HG03103 (cell line): ENCODE results near the gene RALGAPA2.

Experiments
- ATAC-seq: cut with Tn5 transposase; IDR thresholded peaks from one replicate; pipeline ENCODE4 v1.9.1; 2021; ENCODE audit warnings: low read depth; ENCODE audit not compliant: unreplicated experiment

The RALGAPA2 gene

DNA sequence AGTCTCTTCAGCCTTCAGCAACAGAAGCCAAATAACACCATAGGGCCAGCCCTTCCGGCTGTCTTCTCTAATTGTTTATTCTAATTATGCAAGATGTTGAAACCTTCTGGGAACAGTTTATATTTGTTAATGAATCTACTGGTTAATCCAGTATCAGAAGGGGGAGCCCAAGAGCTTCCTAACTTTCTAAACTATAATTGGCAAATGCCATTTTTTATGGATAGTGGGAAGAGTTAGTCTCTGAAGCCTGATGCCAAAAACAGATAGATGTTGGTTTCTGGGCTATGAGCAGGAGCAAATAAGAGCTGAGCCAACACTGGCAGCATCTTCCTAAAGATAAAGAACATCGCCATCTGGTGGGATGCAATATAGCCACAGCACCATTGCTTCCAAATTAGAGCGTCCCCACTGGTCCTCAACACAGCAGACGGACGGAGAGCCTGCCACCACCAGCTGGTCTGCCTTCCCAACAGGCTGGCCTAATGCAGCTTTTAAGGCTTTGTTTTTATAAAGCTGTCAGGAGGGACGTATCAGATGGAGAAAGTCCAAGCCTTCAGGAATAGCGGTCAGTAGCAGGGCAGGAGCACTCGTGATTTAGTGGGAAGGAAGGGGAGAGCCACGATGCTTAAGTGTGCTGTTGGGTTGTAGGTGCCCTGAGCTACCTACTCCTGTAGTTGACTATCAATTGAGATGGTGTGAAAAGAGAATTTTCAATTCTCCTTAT is 118.8 kb downstream of the RALGAPA2 start:
- no peak for ATAC-seq

DNA sequence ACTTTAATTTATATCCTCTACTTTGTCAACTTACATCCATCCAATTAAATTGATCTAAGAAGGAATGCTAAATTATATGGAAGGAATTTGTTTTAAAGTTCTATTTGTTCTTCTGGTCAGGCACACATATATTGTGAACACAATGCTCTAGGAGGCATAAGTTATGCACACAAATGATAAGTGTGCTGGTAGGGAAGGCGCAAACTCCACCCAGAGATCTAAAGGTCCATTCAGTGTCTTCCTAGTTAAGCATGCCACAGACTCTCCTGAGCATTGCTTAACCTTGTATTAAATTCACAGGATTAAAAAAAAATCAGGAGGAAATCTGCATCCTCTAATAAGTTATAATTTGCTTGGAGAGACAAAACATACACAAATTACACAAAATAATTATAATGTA is 127.3 kb downstream of the RALGAPA2 start:
- ATAC-seq: no peak

DNA sequence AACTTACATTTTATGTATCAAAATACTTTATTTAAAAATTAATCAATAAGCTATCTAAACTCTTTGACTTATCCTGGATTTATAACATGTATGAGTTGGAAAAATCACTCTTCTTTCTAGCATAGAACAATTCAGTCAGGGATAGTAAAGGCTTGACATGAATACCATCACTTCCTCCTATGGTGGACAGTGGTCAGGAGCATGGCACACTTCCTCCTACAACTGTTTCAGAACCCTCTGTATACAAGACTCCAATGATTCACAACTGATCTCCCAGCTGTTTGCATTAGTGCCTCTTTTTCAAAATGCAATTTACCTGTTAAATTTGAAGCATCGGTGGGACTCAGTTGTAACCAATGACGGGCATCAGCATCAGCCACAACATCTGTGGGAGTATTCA is 129.7 kb downstream of the RALGAPA2 start:
- ATAC-seq: no peak

DNA sequence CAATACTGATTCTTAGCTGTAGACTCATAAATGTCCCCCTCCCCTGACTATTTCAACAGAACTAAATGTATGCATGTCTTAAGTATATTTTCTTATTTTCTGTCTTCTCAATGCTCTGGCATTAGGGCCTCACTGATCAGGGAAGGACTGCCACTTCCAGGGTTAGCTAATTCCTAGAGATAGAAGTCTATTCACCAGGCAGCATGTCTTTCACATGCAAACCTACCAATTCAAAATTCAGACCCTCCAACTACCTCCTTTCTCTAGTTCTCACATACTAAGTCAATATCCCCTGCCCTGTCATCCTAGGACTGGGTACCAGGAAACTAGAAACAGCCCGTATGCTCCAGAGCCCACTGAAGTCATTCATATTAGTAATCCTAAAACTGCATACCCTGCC is 132.3 kb downstream of the RALGAPA2 start:
- no peak for ATAC-seq

DNA sequence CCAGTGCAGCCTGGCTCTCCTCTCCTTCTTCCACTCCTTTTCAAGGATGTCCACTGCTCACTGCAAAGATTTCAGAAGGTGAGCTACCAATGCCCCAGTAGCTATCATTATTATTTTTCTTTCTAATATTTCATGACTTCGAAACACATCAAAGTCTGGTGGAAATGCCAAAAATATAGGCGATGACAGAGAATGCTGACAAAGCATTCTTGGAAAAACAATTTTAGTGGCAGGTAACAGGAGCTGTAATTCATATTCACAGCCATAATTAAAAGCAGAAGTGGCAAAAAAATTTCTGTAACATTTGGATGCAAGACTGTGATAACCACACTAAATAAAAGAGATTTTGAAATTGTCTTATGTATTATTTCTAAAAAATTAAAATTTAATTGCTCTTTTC is 133.6 kb downstream of the RALGAPA2 start:
- no peak for ATAC-seq

DNA sequence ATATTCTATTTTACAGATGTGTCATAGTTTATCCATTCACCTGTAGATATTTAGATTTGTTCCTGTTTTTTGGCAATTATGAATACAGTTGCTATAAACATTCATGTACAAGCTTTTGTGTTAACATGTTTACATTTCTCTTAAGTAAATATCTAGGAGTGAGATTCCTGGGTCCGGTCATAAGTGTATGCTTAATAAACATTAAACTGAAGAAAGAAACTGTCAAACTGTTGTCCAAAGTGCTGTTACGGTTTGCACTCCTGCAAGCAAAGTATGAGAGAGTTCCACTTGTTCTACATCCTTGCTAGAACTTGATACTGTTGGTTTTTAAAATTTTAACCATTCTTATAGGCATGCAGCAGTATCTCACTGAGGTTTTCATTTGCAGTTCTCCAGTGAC is 138.6 kb downstream of the RALGAPA2 start:
- ATAC-seq: no peak

DNA sequence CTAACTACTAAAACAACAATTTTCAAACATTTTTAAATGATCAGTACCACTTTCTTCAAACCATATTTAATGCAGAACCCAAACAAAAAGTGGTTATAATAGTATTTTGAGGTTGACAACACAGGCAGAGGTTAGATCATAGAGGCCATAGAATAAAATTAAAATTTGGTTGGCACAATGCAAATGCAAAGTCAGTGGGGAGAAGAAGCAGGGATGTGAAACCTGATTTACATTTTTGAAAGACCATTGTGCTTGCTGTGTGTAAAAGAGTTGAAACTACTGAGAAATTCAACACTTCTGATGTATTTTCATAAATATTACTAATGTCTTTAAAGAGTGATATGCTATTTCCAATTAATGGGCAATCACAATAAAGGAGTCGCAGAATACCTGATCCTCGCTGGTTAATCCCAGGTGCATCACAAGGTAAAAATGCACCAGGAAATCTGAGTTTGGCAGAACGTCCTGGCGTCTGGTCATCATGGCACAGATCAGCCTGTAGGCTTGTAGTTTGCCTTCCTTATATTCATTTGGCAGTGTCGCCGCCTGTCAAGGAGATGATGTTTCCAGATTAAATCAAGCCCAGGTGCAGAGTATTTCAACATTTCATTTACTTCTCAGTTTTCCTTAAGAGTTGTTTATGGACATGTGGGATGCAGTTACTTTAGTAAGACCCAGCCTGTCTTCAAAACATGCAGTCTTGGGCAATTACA is 141.2 kb downstream of the RALGAPA2 start:
- no peak for ATAC-seq

DNA sequence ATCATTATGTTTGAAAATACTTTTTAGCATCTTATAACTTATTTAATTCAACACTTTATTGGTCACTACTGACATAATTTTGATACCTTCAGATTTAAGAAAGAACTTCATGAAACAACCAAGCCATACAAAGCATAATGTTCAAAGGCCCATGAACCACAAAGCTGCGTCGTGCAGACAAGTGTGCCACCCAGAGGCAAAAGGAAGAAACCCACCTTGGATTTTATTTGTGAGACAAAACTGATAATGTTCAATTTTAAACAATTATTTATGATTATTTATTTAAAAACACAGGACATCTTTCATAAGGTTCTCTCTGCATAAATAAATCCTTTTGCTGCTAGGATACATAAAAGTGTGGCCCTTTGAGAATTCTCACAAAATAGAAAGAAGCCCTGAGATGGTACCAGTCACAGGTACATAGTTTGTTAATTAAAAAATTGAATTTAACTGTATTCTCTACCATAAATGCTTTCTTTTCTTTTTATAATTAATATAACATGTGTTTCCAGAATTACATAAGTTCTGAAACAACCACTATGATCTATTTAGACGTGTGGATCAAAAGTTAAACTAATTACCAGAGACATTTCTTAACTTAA is 143.7 kb downstream of the RALGAPA2 start:
- ATAC-seq: no peak

DNA sequence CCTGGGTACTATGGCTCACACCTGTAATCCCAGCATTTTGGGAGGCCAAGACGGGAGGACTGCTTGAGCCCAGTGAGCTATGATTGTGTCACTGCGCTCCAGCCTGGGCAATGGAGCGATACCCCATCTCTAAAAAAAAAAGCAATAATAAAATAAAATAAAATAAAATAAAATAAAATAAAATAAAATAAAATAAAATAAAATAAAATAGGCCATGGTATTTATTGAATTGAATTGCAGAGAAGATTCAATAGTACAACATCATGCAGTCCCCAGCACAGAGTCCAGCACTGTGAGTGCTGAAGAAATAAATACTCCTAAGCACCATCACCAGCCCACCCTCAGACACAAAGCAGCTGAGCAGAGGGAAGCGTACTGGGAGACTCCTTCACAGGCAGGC is 144.7 kb downstream of the RALGAPA2 start:
- no peak for ATAC-seq

DNA sequence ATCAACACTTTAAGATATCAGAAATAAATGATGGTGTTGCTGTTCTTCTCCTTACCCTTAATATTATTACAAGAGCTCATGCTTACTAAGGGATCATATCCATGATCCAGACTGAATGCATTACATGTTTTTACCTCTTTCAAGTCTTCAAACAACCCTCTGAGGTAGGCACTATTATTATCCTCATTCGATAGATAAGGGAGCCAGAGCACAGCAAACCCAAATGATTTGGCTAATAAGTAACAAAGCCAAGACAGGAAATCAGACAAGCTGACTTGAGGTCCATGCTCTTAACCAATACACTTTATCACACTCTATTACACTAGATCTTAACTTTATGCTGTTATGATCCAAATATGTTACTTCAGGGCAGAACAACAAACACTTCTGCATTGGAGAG is 145.9 kb downstream of the RALGAPA2 start:
- no peak for ATAC-seq

DNA sequence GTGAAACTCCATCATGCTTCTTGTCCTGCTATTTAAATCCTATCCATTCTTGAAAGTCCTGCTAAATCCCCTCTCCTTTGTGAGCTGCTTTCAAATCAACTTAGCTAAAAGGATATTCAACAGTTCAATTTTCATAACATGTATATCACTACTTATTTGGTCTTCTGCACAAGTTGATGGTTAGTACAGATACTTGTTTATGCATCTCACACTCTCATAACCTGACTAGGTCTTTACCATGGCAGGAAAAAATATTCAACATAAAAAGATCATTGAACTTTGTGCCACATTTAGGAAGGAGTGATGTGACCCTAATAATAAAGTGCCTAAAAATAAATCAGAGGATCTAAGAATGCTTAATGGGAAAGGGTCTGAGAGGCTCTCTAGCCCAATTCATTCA is 148.2 kb downstream of the RALGAPA2 start:
- ATAC-seq: no peak

DNA sequence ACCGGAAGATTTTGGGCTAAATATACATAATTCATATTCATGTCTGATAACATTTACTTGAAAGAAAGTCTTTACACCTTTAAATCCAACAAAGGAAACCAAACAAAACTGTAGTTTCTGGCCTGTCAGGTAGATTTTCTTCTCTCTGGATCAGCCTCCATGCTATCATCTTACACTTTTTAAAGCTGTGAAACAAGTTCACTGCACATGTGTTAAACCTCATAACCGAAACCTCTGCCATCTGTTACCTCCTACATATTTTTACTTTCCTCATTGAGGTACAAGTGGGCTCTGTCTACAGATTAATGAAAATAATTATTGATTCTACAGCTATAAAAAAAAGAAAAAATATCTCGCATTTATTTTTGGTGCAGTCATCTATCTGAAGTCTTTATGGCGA is 149.9 kb downstream of the RALGAPA2 start:
- ATAC-seq: no peak

DNA sequence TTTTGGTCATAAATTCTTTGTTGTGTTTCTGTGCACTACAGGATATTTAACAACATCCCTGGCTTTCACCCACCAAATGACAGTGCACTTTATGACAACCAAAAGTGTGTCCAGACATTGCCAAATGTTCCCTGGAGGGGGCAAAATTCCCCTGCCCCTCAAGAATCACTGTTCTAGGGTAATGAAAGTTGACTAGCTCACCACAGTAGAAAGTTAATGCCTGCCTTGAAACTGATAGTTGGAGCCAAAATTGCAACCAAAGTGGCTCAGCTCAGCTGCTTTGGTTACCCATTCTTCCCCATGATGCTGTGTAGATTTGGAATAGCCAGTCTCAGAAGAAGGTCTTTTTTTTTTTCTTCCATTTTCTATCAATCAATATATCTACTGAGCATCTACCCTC is 150.6 kb downstream of the RALGAPA2 start:
- no peak for ATAC-seq

DNA sequence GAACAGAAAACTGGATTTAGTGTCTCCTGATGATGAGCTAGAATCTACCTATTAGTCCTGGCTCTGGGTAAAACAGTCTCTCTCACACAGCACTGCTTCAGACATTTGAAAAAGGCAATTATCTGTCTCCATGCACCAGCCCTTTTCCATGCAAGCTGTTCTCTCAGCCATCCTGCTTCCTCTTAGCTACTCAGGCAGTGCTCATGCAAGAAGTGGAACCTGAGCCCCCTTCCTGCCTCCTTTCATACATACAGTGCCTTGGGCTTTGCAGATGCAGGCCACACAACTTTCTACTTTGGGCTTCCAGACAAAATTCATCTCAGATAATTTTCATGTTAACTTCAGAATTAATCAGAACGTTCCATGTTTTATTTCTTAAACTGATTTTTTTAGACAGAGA is 151.3 kb downstream of the RALGAPA2 start:
- ATAC-seq: no peak

DNA sequence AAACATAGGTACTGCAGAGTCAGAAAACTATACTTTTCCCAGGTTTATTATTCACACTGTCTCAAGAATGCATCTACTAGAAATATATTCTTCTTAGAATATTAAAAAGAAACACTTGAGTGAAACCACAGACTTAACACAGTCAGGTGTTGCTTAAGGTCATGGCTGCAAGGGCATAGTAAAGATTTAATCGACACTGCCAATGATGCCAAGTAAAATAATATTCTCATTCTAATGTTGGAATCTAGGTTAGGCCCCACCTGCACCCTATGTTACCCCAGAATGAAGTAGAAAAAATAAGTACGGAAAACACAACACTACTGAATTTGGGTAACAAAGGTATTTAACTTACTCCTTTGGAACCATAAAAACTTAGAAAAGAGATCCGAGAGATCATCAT is 155.0 kb downstream of the RALGAPA2 start:
- no peak for ATAC-seq

DNA sequence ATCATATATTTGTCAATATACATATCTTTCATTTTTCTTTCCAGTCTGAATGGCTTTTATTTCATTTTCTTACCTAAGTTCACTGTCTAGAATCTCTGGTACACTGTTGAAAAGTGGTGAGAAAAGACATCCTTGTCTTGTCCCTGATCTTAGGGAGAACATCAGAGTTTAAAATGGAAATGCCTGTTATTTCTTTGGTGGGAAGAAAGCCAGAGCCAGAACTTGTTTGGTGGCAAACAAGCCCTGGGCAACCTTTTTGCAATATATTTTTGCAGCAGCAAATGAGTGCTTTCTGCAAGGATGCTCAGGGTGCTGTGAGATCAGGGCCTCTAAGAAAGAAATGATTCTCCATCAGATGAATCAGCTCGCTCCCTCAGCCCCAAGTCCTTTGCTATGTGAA is 156.6 kb downstream of the RALGAPA2 start:
- ATAC-seq: no peak

DNA sequence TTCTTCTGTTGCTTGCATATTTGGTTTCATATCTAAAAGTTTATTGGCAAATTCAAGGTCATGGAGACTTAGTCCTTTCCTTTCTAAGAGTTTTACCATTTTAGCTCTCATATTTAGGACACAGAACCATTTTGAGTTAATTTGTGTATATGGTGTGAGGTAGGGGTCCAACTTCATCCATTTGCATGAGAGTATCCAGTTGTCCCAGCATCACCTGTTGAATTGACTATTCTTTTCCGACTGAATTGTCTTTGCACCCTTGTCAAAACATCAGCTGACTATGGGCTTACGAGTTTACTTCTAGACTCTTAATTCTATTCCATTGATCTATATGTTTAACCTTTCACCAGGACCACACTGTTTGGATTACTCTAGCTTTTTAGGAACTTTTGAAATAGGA is 157.5 kb downstream of the RALGAPA2 start:
- ATAC-seq: no peak

DNA sequence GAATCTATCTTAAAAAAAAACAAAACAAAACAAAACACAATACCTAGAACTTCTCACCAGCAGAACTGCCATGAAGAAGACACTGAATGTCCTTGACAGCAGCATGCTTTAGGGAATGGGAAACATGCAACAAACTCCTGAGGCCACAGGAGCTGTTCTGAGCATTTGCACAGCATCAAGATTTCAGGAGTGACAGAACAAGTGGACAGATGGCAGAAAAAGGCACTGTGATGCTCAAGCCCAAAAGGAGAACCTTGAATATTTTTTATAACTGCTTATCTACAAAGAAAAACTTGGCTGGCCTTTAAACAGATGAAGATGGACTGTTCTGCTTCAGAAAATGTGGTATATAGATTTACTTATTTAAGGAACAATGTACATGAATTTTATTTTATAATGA is 158.9 kb downstream of the RALGAPA2 start:
- no peak for ATAC-seq

DNA sequence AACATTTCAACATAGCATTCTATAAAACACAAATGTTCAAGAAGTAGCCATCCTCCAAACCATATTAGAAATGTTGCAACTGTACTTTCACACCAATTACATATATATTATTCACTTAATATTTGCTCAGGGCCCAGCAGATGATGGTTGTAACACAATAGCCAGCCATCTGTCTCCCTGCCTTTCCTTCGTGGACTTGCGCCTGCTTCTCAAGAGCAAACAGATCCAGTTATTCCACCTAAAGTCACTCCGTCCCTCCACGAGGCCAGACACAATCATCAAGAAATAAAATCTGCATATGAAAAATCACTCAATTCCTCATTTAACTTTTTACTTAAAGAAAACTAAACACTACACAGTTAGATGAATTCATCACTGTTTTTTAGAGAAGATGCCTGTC is 160.4 kb downstream of the RALGAPA2 start:
- ATAC-seq: no peak

DNA sequence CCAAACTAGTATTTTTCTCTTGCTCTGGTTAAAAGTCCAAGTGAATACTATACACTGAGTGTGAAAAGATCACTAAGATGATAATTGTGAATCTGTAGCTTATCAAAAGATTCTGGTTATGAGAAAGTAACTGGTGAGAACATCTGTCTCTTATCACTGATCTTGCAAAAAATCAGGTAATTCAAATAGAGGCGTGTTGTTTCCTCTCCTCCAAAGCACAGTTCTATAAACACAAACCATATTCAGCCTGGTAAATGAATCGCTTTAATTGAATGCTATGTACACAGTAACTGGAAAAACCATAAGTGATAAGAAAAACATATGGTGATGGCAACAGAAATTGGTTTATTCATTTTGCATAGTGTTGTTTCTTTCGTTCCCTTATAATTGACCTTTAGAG is 161.0 kb downstream of the RALGAPA2 start:
- no peak for ATAC-seq

DNA sequence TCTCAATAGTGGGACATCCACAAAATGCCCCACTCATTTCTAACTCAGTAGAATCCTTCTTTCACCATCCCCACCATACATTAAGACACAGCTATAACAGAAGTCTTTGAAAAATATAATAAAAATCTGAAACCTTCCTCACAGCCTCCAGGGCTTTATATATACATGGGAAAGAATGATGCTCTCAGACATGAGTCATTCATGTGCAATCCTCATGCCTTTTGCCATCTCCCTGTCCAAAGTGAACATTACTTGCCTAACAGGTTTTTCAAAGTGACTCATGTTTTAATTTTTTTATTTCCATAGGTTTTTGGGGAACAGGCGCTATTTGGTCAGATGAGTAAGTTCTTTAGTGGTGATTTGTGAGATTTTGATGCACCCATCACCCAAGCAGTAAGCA is 162.7 kb downstream of the RALGAPA2 start:
- no peak for ATAC-seq

DNA sequence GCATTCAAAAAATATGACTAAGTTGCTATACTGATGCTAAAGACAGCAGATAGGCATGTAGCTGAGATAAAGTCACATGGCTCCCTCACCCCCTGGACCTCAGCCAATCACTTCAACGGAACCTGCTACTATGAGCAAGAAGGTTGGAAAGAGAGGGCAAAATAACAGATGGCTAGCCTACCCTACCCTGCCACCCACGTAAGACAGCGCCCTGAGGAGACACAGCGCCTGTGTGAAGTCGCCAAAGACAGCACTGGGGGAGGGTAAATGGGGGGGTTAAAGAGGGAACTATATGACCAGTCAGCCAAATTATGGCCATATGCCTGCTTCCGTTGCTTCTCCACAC is 163.2 kb downstream of the RALGAPA2 start:
- no peak for ATAC-seq
